Measurements from ENCODE around the gene RRAGC. TPM values are rescaled to one million over a fixed set of nuclear protein-coding genes. Genes with fewer than 3 reads are reported as not detected.

Gene RRAGC
- total and polyA plus RNA-seq, 10 of the 15 experiments (the other 5 are each of a cell fraction or from before 2014, with no cell fraction given): 5.5 to 22.1 (median 15.0) TPM

DNA sequence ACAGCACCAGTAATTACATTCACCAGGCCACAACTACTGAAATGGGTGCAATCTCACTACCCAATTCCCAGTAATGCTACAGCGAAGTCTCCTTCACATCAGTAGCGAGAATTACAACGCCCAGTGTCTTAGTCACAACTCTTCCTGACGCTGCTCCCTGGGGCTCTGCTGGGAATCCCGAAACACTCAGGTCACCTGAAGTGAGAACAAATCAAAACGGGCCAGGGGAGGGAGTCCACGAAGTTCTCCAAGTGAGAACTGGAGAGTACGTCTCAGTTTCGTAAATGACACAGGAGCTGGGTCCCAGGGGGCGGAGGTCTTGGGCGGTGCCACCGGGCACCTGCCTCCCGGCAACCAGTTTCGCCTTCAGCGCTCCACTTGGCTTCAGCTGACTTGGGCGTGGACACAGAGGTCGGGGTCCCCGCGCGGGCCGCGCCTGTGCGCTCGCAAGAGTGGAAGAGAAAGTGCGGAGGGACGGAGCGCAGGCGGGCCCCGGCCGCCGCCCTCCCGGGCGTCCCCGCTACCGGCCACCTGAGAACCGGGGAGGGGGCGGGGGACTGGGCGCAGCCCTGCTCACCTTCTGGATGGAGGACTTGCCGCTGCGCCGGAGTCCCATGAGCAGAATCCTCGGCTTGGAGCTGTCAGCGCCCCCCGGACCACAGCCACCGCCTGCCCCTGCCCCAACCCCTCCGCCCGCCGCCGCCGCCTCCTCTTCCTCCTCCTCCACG, 575 bp downstream of the RRAGC start (continued):
- TF ChIP-seq, protein P1, sequence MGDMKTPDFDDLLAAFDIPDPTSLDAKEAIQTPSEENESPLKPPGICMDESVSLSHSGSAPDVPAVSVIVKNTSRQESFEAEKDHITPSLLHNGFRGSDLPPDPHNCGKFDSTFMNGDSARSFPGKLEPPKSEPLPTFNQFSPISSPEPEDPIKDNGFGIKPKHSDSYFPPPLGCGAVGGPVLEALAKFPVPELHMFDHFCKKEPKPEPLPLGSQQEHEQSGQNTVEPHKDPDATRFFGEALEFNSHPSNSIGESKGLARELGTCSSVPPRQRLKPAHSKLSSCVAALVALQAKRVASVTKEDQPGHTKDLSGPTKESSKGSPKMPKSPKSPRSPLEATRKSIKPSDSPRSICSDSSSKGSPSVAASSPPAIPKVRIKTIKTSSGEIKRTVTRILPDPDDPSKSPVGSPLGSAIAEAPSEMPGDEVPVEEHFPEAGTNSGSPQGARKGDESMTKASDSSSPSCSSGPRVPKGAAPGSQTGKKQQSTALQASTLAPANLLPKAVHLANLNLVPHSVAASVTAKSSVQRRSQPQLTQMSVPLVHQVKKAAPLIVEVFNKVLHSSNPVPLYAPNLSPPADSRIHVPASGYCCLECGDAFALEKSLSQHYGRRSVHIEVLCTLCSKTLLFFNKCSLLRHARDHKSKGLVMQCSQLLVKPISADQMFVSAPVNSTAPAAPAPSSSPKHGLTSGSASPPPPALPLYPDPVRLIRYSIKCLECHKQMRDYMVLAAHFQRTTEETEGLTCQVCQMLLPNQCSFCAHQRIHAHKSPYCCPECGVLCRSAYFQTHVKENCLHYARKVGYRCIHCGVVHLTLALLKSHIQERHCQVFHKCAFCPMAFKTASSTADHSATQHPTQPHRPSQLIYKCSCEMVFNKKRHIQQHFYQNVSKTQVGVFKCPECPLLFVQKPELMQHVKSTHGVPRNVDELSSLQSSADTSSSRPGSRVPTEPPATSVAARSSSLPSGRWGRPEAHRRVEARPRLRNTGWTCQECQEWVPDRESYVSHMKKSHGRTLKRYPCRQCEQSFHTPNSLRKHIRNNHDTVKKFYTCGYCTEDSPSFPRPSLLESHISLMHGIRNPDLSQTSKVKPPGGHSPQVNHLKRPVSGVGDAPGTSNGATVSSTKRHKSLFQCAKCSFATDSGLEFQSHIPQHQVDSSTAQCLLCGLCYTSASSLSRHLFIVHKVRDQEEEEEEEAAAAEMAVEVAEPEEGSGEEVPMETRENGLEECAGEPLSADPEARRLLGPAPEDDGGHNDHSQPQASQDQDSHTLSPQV (IDR thresholded peaks at IDR 0.05): no peak
- TF ChIP-seq ZNF24 (IDR thresholded peaks at IDR 0.05) (no peak), EZH2 (IDR thresholded peaks at IDR 0.05; ENCODE audit: borderline replicate concordance, control insufficient read depth, low read depth, low read length) (no peak), TCF7 (IDR thresholded peaks at IDR 0.05; ENCODE audit: borderline replicate concordance) (no peak), IKZF1 (conservative IDR thresholded peaks at IDR 0.05) (peak; percentile 70), ZSCAN29 (IDR thresholded peaks at IDR 0.05) (no peak), SP1 (IDR thresholded peaks at IDR 0.05; ENCODE audit: low read depth, low read length) (no peak), YY1 (IDR thresholded peaks at IDR 0.05; ENCODE audit: low read depth, low read length) (no peak), SIX5 (IDR thresholded peaks at IDR 0.05; ENCODE audit: low read depth, low read length, severe bottlenecking) (no peak), EED (IDR thresholded peaks at IDR 0.05; ENCODE audit: low read depth) (0 out of 2 replicates have a peak, but pooled peaks have one; percentile 32), WRNIP1 (IDR thresholded peaks at IDR 0.05; ENCODE audit: borderline replicate concordance, low read depth, low read length) (no peak), CBX3 (IDR thresholded peaks at IDR 0.05; ENCODE audit: borderline replicate concordance, low read depth) (no peak), MEF2A (IDR thresholded peaks at IDR 0.05; ENCODE audit: insufficient read depth, low read depth, low read length) (no peak), EP300 (IDR thresholded peaks at IDR 0.05; ENCODE audit: borderline replicate concordance in 1 of 2, control insufficient read depth in 1 of 2, low read depth in 2 of 2, low read length in 2 of 2) (no peak), NBN (IDR thresholded peaks at IDR 0.05) (0 out of 2 replicates have a peak, but pooled peaks have one; percentile 12), HDAC6 (IDR thresholded peaks at IDR 0.05; ENCODE audit: unreplicated experiment) (no peak), MTA2 (IDR thresholded peaks at IDR 0.05; ENCODE audit: low read depth) (no peak), RELA (IDR thresholded peaks at IDR 0.05; ENCODE audit: borderline replicate concordance, partially characterized antibody) (no peak)
- TF ChIP-seq, protein P2, sequence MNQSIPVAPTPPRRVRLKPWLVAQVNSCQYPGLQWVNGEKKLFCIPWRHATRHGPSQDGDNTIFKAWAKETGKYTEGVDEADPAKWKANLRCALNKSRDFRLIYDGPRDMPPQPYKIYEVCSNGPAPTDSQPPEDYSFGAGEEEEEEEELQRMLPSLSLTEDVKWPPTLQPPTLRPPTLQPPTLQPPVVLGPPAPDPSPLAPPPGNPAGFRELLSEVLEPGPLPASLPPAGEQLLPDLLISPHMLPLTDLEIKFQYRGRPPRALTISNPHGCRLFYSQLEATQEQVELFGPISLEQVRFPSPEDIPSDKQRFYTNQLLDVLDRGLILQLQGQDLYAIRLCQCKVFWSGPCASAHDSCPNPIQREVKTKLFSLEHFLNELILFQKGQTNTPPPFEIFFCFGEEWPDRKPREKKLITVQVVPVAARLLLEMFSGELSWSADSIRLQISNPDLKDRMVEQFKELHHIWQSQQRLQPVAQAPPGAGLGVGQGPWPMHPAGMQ (IDR thresholded peaks at IDR 0.05; ENCODE audit: borderline replicate concordance): no peak
- TF ChIP-seq, protein P3, sequence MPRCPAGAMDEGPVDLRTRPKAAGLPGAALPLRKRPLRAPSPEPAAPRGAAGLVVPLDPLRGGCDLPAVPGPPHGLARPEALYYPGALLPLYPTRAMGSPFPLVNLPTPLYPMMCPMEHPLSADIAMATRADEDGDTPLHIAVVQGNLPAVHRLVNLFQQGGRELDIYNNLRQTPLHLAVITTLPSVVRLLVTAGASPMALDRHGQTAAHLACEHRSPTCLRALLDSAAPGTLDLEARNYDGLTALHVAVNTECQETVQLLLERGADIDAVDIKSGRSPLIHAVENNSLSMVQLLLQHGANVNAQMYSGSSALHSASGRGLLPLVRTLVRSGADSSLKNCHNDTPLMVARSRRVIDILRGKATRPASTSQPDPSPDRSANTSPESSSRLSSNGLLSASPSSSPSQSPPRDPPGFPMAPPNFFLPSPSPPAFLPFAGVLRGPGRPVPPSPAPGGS (IDR thresholded peaks at IDR 0.05; ENCODE audit: borderline replicate concordance, insufficient read depth, low read depth, low read length, poor library complexity, severe bottlenecking): no peak
